Chondrocyte (in vitro differentiated cells): ENCODE data around the gene CCDC47. TPM values are rescaled to one million over a fixed set of nuclear protein-coding genes. Genes with fewer than 3 reads are reported as not detected.

ENCODE experiments used
- DNase-seq: peaks from one replicate; pipeline ENCODE4 v3.0.0; 2021; ENCODE audit warnings: mixed read lengths, low spot score
- H3K27ac Mint-ChIP-seq: one replicate; pipeline ENCODE4 v1.8.0; 2021; ENCODE audit warnings: mild to moderate bottlenecking, moderate library complexity, mixed read lengths; ENCODE audit not compliant: unreplicated experiment
- H3K27me3 Mint-ChIP-seq: 2 replicates; pipeline ENCODE4 v1.8.0; 2021; ENCODE audit warnings: low read depth, mixed read lengths
- H3K36me3 Mint-ChIP-seq: 2 replicates; pipeline ENCODE4 v1.8.0; 2021; ENCODE audit warnings: low read depth, mixed read lengths
- H3K4me1 Mint-ChIP-seq: 2 replicates; pipeline ENCODE4 v1.8.0; 2021; ENCODE audit warnings: low read depth, mild to moderate bottlenecking, mixed read lengths
- H3K4me3 Mint-ChIP-seq: one replicate; pipeline ENCODE4 v1.8.0; 2021; ENCODE audit warnings: mild to moderate bottlenecking, moderate library complexity, mixed read lengths; ENCODE audit not compliant: unreplicated experiment
- H3K9me3 Mint-ChIP-seq: 2 replicates; pipeline ENCODE4 v1.8.0; 2021; ENCODE audit warnings: low read depth, mixed read lengths
- total RNA-seq: library from RNA; stranded (reverse); gene quantifications from 3 replicates; pipeline ENCODE4 v1.2.1, GENCODE V29; 2021
- TF ChIP-seq, protein P1 (sequence below): fragments of 200-600 bp; sonication (generic); IDR thresholded peaks from 2 replicates; pipeline ENCODE4 v1.5.0; 2021; ENCODE audit warnings: antibody characterized with exemption, mild to moderate bottlenecking, moderate library complexity

The CCDC47 gene
- total RNA-seq, 1 donor from 2014 or later: 65.1 TPM

DNA sequence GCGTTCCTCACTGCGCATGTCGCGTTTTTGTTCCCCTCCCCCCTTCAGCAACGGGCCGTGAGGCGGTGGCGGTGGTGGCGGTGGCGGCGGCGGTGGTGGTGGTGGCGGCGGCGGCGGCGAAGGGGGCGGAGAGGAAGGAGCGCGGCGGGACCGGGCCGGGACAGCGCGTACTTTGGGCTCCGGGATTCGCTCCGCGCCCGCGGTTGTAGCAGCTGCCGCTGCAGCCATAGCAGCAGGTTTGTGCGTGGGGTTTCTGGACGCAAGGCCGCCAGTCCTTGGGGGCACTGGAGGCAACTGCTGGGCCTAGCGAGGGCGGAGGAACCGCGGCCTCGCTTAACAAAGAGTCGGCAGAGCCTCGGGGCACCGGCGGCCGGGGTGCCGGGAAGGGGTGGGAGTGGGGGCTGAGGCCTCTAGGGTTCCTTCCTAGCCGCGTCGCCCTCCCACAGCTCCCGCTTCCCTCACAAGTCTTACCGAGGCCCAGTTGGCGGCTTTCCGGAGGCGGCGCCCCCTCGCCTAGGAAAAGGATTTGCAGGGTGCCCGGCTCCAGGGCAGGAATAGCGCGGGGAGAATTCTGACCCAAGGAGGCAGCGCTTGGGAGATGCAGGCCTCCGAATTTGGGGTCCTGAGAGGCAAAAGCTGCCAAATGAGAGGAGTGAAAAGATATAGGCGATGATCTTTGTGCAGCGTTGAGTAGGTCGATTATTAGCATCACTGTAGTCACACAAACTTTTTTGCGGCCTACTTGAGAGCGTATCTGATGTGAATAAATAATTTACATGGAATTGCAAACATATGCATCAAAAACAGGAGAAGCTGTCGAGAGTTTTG is 958 bp upstream of the CCDC47 start, which contains the start of gene DDX42:
Gene DDX42, plus strand, starts transcription at position 30 of the 828 bp plus-strand sequence. CDS start 12,880 bp downstream, outside the sequence.
- H3K9me3 Mint-ChIP-seq: no peaks in the 10 kb centered on the region
- no peak for DNase-seq
- peak within 1 kb of the TSS; percentile 96 for H3K4me3 Mint-ChIP-seq
- peak within 1 kb of the TSS; percentile 99 for H3K27ac Mint-ChIP-seq
- H3K36me3 Mint-ChIP-seq: peaks cover 6% of the 10 kb centered on the region
- no peaks in the 10 kb centered on the region for H3K27me3 Mint-ChIP-seq
- TF ChIP-seq, protein P1, sequence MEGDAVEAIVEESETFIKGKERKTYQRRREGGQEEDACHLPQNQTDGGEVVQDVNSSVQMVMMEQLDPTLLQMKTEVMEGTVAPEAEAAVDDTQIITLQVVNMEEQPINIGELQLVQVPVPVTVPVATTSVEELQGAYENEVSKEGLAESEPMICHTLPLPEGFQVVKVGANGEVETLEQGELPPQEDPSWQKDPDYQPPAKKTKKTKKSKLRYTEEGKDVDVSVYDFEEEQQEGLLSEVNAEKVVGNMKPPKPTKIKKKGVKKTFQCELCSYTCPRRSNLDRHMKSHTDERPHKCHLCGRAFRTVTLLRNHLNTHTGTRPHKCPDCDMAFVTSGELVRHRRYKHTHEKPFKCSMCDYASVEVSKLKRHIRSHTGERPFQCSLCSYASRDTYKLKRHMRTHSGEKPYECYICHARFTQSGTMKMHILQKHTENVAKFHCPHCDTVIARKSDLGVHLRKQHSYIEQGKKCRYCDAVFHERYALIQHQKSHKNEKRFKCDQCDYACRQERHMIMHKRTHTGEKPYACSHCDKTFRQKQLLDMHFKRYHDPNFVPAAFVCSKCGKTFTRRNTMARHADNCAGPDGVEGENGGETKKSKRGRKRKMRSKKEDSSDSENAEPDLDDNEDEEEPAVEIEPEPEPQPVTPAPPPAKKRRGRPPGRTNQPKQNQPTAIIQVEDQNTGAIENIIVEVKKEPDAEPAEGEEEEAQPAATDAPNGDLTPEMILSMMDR: peak; percentile 54
- H3K4me1 Mint-ChIP-seq: peaks cover 39% of the 10 kb centered on the region

DNA sequence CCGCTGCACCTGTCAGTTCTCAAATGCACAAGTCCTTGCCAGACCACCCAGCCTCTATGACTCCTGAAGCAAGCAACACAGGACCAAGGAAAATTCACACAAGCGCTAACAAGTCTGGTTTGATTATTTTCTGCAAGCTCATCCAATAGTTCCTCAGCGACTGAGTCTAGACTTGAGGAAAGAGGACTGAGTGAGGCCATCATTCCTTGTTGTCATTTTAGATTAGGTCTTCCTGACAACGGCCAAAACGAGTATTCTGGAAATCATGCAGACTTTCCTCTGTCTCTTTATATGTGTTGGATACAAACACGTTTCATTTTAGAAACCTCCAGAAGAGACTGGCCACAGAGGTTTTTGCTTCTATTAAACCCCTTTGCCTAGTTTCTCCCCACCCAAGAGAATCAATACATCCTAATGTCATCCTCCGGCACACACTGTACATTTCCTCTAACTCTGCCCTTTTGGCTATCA is 561 bp downstream of the CCDC47 start:
- no peak for DNase-seq
- H3K36me3 Mint-ChIP-seq: peaks cover 5% of the 10 kb centered on the region
- H3K27ac Mint-ChIP-seq: peak overlapping the region; percentile 99
- H3K27me3 Mint-ChIP-seq: no peaks in the 10 kb centered on the region
- no peaks in the 10 kb centered on the region for H3K9me3 Mint-ChIP-seq
- H3K4me1 Mint-ChIP-seq: peaks cover 37% of the 10 kb centered on the region
- peak overlapping the region; percentile 96 for H3K4me3 Mint-ChIP-seq
- TF ChIP-seq, protein P1: no peak

DNA sequence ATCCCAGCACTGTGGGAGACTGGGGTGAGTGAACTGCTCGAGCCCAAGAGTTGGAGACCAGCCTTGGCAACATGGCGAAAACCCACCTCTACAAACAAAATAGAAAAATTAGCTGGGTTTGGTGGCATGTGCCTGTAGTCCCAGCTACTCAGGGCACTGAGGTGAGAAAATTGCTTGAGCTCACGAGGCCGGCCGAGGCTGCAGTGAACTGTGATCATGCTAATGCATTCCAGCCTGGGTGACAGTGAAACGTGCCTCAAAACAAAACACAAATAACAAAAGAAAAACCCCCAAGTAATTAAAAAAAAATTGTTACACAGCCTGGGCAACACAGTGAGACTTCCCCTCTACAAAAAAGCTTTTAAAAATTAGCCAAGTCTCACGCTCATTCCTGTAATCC is 5.0 kb downstream of the CCDC47 start:
- H3K4me3 Mint-ChIP-seq: no peak overlapping the region
- H3K27ac Mint-ChIP-seq: no peak overlapping the region
- TF ChIP-seq, protein P1: no peak
- peaks cover 7% of the 10 kb centered on the region for H3K36me3 Mint-ChIP-seq
- H3K9me3 Mint-ChIP-seq: no peaks in the 10 kb centered on the region
- no peak for DNase-seq
- peaks cover 21% of the 10 kb centered on the region for H3K4me1 Mint-ChIP-seq
- no peaks in the 10 kb centered on the region for H3K27me3 Mint-ChIP-seq

GRCh38 chr17:63766754-63767153 is 6.6 kb downstream of the CCDC47 start:
- H3K9me3 Mint-ChIP-seq: no peaks in the 10 kb centered on the region
- no peak overlapping the region for H3K4me3 Mint-ChIP-seq
- H3K4me1 Mint-ChIP-seq: peaks cover 14% of the 10 kb centered on the region
- no peak overlapping the region for H3K27ac Mint-ChIP-seq
- TF ChIP-seq, protein P1: no peak
- no peak for DNase-seq
- no peaks in the 10 kb centered on the region for H3K27me3 Mint-ChIP-seq
- H3K36me3 Mint-ChIP-seq: peaks cover 12% of the 10 kb centered on the region

- DNase-seq: no peak
- Mint-ChIP-seq H3K36me3 (peaks cover 22% of the 10 kb centered on the region), H3K4me1 (peaks cover 7% of the 10 kb centered on the region), H3K4me3 (no peak overlapping the region), H3K27ac (no peak overlapping the region), H3K9me3 (no peaks in the 10 kb centered on the region), H3K27me3 (no peaks in the 10 kb centered on the region)
- TF ChIP-seq, protein P1: no peak
Observed at GRCh38 chr17:63764716-63765115, 8.7 kb downstream of the CCDC47 start.
